H1 (cell line): ENCODE data around the gene APBA2. TPM values are rescaled to one million over a fixed set of nuclear protein-coding genes. Genes with fewer than 3 reads are reported as not detected.

Experiments used
- BACH1 ChIP-seq: IDR thresholded peaks from 2 replicates; pipeline ENCODE4 v1.6.1; 2012; ENCODE audit warnings: low read length, improper control_type of control experiment
- GABPA ChIP-seq: IDR thresholded peaks from 2 replicates; pipeline ENCODE4 v1.6.1; 2011; ENCODE audit warnings: mild to moderate bottlenecking, low read length, moderate library complexity, borderline replicate concordance; ENCODE audit not compliant: insufficient read depth
- KDM1A ChIP-seq: fragments of 200-600, 300-600 bp; sonication (generic); IDR thresholded peaks from 2 replicates; pipeline ENCODE4 v1.7.1; 2016; ENCODE audit warnings: mild to moderate bottlenecking, low read length, borderline replicate concordance
- POU5F1 ChIP-seq: IDR thresholded peaks from 2 replicates; pipeline ENCODE4 v1.6.1; 2011; ENCODE audit warnings: low read depth, mild to moderate bottlenecking, low read length, moderate library complexity
- RBBP5 ChIP-seq: IDR thresholded peaks from 2 replicates; pipeline ENCODE4 v1.7.1; 2012; ENCODE audit warnings: low read depth, mild to moderate bottlenecking, inconsistent platforms, low read length, moderate library complexity, borderline replicate concordance
- RXRA ChIP-seq: IDR thresholded peaks from 2 replicates; pipeline ENCODE4 v1.6.1; 2011; ENCODE audit warnings: low read depth, mild to moderate bottlenecking, low read length, moderate library complexity; ENCODE audit not compliant: insufficient read depth
- TCF12 ChIP-seq: IDR thresholded peaks from 2 replicates; pipeline ENCODE4 v1.6.1; 2011; ENCODE audit warnings: low read depth, mild to moderate bottlenecking, low read length
- TEAD4 ChIP-seq: IDR thresholded peaks from 2 replicates; pipeline ENCODE4 v1.6.1; 2012; ENCODE audit warnings: low read depth, low read length, inconsistent platforms, mixed read lengths
- polyA plus RNA-seq, 7 experiments: library from polyadenylated mRNA; depleted of rRNA in 3 of 7; stranded (reverse) in 5 of 7; unstranded in 2 of 7; fragments of >200 nt in 5 of 7; fragments of 200-250 nt in 2 of 7; gene quantifications; 1 replicate in 5 of 7; 2 replicates in 1 of 7; 4 replicates in 1 of 7; pipeline versions ENCODE4 v1.2.1 to v1.2.3, GENCODE V29; 2011 to 2013; ENCODE audit warnings: missing spikeins in 2 of 7, mixed read lengths in 2 of 7
- total RNA-seq: library from RNA; stranded (reverse); fragmentation: NEBNext Ultra II Directional; extraction: Animal tissue kit (Norgen Biotek cat#: 25700); gene quantifications from 2 replicates; pipeline ENCODE4 v1.2.1, GENCODE V29; 2021

APBA2 gene
- total and polyA plus RNA-seq, 2 of the 8 experiments (the other 6 are each of a cell fraction or from before 2014, with no cell fraction given), result 15.5 to 19.0 TPM

- no peak for TF ChIP-seq TEAD4
- TF ChIP-seq BACH1, result no peak
- TF ChIP-seq POU5F1, result no peak
- TF ChIP-seq RXRA, result no peak
- no peak for TF ChIP-seq GABPA
- no peak for TF ChIP-seq RBBP5
- TF ChIP-seq KDM1A, result no peak
- no peak for TF ChIP-seq TCF12
Measured at GRCh38 chr15:29003191-29003839, 117.5 kb downstream of the APBA2 start (continued).
